Activated naive CD8-positive, alpha-beta T cell treated with anti-CD3 and anti-CD28 coated beads, Interleukin-2, amount 50 U/mL, for 24 hours (primary cell): Measurements from ENCODE around the gene FLNB.

ENCODE experiments used
- ATAC-seq: fragments of 150-1000 bp; cut with Tn5 transposase; one replicate; pipeline ENCODE4 v1.10.0; 2021
- DNase-seq: peaks from one replicate; pipeline ENCODE4 v3.0.0; 2021
- H3K27ac Mint-ChIP-seq: one replicate; pipeline ENCODE4 v1.8.0; 2021; ENCODE audit warnings: mild to moderate bottlenecking, mixed read lengths
- H3K27me3 Mint-ChIP-seq: one replicate; pipeline ENCODE4 v1.8.0; 2021; ENCODE audit warnings: mixed read lengths
- H3K36me3 Mint-ChIP-seq: one replicate; pipeline ENCODE4 v1.8.0; 2021; ENCODE audit warnings: low read depth, mixed read lengths
- H3K4me1 Mint-ChIP-seq: one replicate; pipeline ENCODE4 v1.8.0; 2021; ENCODE audit warnings: mixed read lengths
- H3K4me3 Mint-ChIP-seq: one replicate; pipeline ENCODE4 v1.8.0; 2021; ENCODE audit warnings: mild to moderate bottlenecking, moderate library complexity, mixed read lengths
- H3K9me3 Mint-ChIP-seq: one replicate; pipeline ENCODE4 v1.8.0; 2021; ENCODE audit warnings: mixed read lengths

Gene FLNB

DNA sequence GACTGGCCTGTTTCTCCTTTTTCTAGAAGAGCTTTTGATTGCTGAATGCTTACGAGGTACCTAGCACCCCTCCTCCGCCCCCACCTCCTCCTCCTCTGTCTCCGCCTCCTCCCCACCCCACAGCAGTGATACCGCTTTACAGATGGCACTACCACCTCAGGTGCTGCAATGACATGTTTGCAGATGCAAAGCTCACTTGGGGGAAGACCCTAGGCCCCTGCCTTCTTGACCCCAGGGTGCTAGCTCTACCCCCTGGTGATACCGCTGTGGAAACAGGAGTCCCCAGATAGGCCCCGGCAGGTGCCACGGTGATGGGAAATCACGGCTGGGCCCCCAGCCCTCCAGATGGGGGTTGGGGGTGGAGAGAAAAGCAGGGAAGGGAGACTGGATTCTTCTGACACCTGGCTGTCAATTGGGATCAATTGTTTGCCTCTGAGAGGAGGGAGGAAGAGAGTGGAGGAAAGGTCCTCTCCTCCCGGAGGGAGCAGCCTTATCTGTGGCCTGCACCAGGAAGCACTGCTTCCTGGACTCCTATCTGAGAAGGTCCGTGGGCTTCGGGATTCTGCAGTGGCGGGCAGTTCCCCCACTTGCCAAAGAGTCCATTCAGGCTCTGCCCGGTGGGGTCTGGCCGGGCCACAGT, 164.9 kb downstream of the FLNB start:
- H3K4me1 Mint-ChIP-seq = peaks cover 21% of the 10 kb centered on the region
- H3K9me3 Mint-ChIP-seq = no peaks in the 10 kb centered on the region
- H3K4me3 Mint-ChIP-seq = no peak overlapping the region
- DNase-seq (no peak), ATAC-seq (no peak)
- H3K27me3 Mint-ChIP-seq = peaks cover 7% of the 10 kb centered on the region
- no peak overlapping the region for H3K27ac Mint-ChIP-seq
- H3K36me3 Mint-ChIP-seq = no peaks in the 10 kb centered on the region

DNA sequence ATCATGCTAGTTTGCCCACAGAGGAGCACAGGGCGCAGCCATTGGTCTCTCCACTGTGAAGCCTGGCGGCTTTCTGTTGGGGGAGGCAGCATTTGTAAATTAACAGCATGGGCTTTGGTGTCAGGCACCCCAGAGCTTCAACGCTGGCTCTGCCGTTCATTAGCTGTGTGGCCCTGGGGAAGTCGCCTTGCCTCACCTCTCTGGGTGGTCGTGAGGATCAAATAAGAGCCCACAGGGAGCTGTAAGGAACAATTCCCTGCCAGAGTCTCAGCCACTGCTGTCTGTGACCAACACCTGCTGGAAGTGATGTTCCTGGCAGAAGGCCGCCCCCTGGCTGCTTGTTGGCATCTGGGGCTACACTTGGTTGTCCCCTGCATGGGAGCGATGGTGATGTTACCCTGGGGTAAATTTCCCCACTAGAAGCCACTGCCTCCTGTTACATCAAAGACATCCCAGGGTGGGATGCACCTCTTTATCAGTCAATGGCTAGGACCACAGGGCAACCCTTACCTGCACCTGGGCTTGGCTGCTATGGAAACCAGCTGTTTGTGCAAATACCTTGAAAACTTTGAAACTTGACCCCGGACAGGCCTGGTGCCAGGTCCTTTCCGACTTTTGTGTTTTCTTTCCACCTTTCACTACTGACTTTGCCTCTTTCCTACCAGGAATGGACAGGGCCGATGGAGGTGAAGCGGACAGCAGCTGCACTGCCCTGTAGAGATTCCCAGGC, 165.6 kb downstream of the FLNB start:
- peak; percentile 55 for DNase-seq
- H3K27ac Mint-ChIP-seq = no peak overlapping the region
- ATAC-seq = peak; percentile 29

DNA sequence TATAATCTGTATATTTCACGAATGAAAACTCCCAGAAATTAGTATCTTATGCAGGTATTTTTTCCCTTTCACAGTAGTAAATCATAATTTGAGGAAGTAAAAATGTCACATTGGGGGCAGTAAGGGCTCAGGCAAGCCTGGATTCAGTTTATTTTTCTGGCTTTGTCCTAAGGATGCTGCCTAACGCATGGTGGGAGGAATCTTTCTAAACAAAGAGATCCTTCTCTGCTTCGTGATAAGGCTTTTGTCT, 166.9 kb downstream of the FLNB start:
- Mint-ChIP-seq H3K4me1 (peaks cover 27% of the 10 kb centered on the region), H3K27me3 (peaks cover 11% of the 10 kb centered on the region), H3K4me3 (no peak overlapping the region), H3K9me3 (no peaks in the 10 kb centered on the region), H3K36me3 (no peaks in the 10 kb centered on the region), H3K27ac (no peak overlapping the region)
- ATAC-seq = no peak
- no peak for DNase-seq

More for the DNA sequence above, 165.6 kb downstream of the FLNB start:
- Mint-ChIP-seq H3K4me3 (no peak overlapping the region), H3K9me3 (no peaks in the 10 kb centered on the region), H3K4me1 (peaks cover 26% of the 10 kb centered on the region), H3K36me3 (no peaks in the 10 kb centered on the region), H3K27me3 (peaks cover 11% of the 10 kb centered on the region)

DNA sequence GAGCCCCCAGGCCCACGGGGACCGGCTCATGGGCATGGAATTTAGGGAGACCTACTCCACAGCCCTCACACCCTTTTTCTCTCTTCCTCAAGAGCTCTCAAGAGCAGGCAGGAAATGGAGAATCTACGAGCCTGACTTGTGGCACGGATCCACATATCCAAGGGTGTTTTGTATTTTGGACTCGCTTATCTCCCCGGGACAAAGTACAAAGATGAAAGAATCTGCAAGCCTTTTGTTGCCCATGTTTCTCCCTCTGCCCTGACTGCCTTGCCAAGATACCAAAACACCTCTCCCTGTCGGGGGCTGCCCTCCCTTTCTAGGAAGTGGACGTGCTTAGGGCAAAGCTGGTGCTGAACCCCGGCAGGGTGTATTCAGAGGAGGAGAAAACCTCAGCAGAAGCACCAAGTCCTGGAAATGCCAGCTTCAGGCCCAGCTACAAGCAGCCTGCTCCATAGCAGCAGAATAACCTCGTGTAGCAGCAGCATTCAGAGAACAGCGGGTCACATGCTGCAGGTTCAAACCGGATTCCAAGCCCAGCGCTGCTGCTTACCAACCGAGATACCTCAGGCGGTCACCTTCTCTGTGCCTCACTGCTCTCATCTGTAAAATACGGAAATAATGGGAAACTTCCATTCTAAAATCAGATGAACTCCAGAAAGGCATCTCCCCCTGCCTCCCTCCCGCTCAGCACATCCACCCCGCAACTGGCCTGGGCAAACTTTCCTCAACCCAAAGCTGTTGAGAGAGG, 167.4 kb downstream of the FLNB start:
- Mint-ChIP-seq H3K27ac (no peak overlapping the region), H3K27me3 (peaks cover 11% of the 10 kb centered on the region), H3K4me3 (no peak overlapping the region), H3K4me1 (peaks cover 27% of the 10 kb centered on the region), H3K9me3 (no peaks in the 10 kb centered on the region), H3K36me3 (no peaks in the 10 kb centered on the region)
- DNase-seq (no peak), ATAC-seq (no peak)

DNA sequence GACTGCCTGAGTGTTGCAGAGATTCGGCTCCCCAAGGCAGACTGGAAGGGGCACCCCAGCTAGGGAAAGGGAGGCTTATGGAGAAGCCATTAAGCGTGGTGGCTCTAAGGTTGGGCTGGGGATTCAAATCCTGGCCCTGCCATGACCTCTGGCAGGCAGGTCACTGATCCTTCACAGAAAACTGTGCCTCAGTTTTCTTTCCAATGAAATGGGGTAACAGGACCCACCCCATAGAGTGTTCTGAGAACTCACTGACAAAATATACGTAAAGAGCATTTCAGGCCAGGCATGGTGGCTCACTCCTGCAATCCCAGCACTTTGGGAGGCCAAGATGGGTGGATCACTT, 167.9 kb downstream of the FLNB start:
- no peaks in the 10 kb centered on the region for H3K36me3 Mint-ChIP-seq
- H3K9me3 Mint-ChIP-seq = no peaks in the 10 kb centered on the region
- H3K4me3 Mint-ChIP-seq = no peak overlapping the region
- peaks cover 27% of the 10 kb centered on the region for H3K4me1 Mint-ChIP-seq
- H3K27me3 Mint-ChIP-seq = peaks cover 11% of the 10 kb centered on the region
- no peak overlapping the region for H3K27ac Mint-ChIP-seq
- no peak for ATAC-seq
- no peak for DNase-seq

DNA sequence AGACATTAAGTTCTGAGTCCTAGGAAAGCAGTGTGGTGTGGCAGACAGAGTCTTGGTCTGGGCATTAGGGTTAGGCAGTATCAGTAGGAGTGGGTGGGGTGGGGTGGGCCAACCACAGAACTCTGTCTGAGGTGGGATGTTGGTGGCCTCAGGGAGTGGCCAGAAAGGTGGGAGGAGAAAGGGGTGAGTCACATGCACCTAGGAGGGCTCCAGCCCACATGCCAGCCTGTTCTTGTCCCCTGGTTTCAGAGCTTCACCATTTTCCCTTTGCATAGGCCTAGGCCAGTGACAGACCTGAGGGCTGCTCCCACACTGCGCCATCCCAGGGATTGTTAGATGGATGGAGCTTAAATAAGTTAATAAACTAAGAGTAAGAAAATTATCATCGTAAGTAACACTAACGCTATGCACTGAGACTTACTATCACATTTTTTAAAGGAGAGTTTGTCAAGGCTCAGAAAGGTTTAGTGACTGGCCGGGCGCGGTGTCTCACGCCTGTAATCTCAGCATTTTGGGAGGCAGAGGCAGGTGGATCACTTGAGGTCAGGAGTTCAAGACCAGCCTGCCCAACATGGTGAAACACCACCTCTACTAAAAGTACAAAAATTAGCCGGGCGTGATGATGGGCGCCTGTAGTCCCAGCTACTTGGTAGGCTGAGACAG, 168.7 kb downstream of the FLNB start:
- H3K4me3 Mint-ChIP-seq = no peak overlapping the region
- no peaks in the 10 kb centered on the region for H3K9me3 Mint-ChIP-seq
- H3K27me3 Mint-ChIP-seq = peaks cover 14% of the 10 kb centered on the region
- ATAC-seq = peak; percentile 20
- peaks cover 27% of the 10 kb centered on the region for H3K4me1 Mint-ChIP-seq
- no peaks in the 10 kb centered on the region for H3K36me3 Mint-ChIP-seq
- no peak overlapping the region for H3K27ac Mint-ChIP-seq
- DNase-seq = no peak

DNA sequence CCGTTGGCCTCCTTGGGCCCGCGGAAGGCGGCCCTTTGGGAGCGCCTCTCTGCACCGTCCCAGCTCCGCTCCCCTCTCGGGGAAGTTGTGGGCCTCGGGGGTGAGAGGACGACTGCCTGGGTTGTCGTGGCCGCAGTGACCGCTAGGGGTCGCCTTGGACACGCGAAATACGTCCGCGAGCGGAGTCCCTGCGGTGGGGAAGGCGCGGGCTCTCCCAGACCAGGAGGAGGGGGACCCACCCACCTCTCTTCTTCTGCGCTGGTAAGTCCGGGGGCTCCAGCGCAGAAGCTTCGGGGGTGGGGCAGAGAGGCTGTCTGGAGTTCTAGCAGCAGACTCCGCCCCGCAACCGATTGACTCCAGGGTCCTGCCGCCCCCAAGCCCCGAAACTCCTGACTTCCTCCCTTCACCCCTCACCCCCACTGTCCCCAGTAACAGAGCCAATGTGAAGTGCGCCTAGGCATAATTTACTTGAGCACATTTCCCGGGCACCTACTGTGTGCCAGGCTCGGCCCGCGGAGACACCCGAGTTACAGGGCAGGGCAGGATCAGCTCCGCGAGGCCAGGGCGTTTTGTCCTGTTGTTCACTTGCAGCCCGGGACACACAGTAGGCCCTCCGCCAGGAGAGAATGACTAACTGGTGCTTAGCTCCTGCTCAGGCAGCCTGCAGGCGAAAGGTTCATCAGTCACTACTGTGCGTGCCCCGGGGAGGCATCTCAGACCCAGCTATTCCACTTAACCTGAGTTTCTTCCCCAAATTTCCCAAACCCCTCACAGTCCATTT, 169.7 kb downstream of the FLNB start:
- DNase-seq (peak; percentile 95), ATAC-seq (peak; percentile 87)
- Mint-ChIP-seq H3K4me1 (peaks cover 27% of the 10 kb centered on the region), H3K36me3 (no peaks in the 10 kb centered on the region), H3K4me3 (peak overlapping the region; percentile 38), H3K27ac (no peak overlapping the region), H3K9me3 (no peaks in the 10 kb centered on the region), H3K27me3 (peaks cover 14% of the 10 kb centered on the region)

DNA sequence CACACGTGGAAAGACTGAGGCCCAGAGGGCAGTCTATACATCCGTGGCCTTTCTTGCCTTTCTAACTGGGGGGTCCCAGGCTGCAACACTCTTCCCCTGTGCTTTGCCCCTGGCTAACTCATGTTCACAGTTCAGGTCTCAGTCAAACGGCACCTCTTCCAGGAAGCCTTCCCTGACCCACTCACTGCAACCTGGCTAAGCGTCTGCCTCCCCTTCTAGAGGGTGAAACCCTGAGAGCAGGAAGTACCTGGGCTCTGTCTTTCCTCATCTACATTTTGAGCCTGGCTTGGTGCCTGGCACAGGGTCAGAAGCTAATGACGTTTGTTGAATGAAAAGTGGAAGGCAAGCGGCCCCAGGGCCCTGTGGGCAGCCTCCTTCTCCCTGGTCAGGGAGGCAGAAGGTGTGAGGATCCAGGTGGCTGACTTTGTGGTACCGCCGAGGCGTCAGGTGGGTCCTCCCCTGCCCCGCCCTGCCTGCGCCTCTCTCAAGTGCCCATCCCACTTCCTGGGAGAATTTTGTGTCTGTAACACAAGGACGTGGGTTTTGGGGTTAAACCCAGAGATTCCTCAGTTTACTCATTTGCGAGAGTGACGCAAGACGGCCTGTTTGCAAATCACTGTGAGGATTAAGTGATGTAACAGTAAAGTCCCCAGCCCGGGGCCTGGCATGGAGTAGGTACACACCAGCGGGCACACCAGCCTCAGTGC, 170.5 kb downstream of the FLNB start:
- peaks cover 27% of the 10 kb centered on the region for H3K4me1 Mint-ChIP-seq
- DNase-seq = no peak
- no peak for ATAC-seq
- no peak overlapping the region for H3K27ac Mint-ChIP-seq
- peak overlapping the region; percentile 38 for H3K4me3 Mint-ChIP-seq
- H3K9me3 Mint-ChIP-seq = no peaks in the 10 kb centered on the region
- no peaks in the 10 kb centered on the region for H3K36me3 Mint-ChIP-seq
- H3K27me3 Mint-ChIP-seq = peaks cover 14% of the 10 kb centered on the region

DNA sequence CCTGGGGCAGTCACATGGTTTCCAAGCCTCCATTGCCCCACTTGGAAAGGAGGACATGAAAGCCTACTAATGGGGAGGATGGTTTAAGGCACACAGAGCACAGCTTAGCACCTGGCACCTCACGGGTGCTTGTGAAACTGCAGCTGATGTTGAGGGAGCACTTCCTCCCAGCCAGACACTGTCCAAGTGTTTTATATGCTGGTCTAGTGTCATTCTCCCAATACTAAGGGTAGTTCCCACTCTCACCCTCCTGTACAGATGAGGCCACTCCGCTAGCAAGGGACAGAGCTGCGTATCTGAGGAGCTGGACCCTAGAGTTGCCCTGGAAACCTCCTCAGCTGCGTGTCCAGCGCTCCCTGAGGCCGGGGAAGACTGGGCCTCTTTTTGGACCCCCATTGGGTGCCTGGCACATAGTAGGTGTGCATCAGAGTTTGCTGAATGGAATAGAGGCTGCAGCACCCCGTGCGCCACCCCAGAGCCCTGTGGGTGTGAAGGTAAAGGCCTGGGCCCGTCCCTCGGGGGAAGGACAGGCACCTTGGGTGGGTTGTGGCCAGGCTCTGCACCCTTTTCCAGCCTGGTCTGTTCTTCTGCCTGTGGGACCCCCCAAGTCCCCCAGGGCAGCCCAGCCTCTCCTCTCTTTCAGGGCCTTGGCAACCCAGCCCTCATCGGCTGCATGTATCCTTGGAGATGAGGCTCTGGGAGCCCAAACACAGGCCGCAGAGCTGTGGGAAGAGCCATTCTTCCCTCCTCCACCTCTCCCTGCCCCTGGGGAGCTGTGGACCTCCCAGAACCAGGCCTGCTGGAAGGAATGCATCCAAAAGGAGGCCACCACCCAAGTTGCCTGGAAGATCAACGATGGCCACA, 171.2 kb downstream of the FLNB start:
- Mint-ChIP-seq H3K27ac (no peak overlapping the region), H3K27me3 (peaks cover 14% of the 10 kb centered on the region), H3K36me3 (no peaks in the 10 kb centered on the region), H3K4me1 (peaks cover 27% of the 10 kb centered on the region), H3K4me3 (no peak overlapping the region), H3K9me3 (no peaks in the 10 kb centered on the region)
- ATAC-seq = no peak
- DNase-seq = no peak

DNA sequence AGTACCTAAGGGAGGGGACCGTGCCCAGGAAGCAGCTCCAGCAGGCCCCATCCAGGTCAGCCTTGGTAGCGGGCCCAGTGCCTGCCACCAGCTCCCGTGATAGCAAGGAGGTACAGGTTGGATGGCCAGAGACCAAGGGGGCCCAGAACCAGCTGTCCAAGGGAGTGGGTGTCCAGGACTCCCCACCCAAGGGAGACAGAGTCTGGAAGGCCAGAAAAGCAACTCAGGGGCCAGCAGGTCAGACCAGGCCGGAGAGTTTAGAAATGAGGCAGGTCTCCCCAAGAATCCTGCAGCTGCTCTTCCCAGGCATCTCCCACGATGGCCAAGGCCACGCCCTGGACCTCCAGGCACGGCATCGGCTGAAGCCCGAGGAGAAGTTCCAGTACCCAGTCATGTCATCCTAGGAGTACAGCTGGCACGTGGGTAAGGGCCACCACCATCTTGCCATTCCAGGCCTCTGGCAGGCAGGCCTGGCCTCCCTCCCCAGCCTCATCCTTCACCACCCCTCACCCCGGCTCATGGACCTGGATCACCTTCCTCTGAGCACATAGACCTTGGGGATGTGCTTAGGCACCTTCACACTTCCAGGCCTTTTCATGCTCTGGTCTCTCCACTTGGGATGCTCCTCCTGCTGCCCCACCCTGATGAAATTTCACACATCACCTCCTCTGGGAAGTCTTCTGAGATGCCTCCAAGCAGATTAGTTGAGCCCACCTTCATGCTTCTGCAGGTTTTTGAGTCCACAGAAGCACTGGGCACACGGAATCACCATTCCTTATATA, 172.1 kb downstream of the FLNB start:
- Mint-ChIP-seq H3K27ac (no peak overlapping the region), H3K4me1 (peaks cover 27% of the 10 kb centered on the region), H3K9me3 (no peaks in the 10 kb centered on the region), H3K27me3 (peaks cover 14% of the 10 kb centered on the region), H3K4me3 (no peak overlapping the region), H3K36me3 (no peaks in the 10 kb centered on the region)
- DNase-seq = no peak
- no peak for ATAC-seq

DNA sequence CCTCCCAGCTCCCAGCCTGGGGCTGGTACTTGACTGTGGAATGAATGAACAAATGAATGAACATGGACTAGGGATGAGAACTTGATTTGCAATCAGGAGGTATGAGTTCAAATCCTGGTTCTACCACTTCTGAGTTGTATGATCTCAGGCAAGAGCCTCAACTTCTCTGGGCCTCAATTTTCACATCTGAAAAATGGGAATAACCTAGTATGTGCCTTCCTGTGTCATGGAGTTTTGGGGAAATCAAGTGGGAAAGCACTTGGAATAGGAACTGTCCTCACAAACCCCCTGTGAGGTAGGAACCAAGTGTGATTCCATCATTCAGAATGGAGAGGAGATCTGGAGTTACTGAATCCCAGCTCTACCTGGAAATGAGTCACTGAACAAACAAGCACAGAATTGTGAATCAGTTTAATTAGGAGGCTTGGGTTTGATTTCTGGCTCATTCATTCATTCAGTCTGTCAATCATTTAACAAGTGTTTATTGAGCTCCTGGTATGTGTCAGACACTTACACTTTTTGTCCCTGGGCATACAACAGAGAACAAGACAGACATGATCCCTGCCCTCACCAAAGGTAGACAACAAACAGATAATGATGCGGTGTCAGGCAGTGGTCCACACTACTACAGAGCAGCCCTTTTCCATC, 172.8 kb downstream of the FLNB start:
- H3K9me3 Mint-ChIP-seq = no peaks in the 10 kb centered on the region
- no peak overlapping the region for H3K4me3 Mint-ChIP-seq
- H3K27me3 Mint-ChIP-seq = peaks cover 13% of the 10 kb centered on the region
- ATAC-seq (no peak), DNase-seq (no peak)
- peaks cover 27% of the 10 kb centered on the region for H3K4me1 Mint-ChIP-seq
- no peak overlapping the region for H3K27ac Mint-ChIP-seq
- H3K36me3 Mint-ChIP-seq = no peaks in the 10 kb centered on the region

DNA sequence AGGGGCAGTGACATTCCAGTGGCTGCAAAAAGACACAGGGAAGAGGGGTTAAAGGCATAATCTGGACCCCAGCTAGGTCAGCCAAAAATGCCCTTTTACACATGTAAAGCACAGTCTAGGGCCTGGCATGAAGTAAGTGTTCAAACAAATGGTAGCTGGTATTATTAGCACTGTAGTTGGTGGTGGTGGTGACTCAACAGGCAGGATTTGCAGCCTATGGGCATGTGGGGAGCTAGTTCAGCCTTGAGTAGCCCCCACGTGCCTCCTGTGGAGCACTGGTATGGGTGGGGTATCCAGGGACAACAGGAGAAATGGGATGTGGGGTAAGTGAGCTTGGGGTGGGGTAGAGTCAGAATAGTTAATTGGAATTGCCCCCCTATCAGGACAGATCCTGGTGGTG, 175.0 kb downstream of the FLNB start:
- peaks cover 11% of the 10 kb centered on the region for H3K4me1 Mint-ChIP-seq
- no peak for DNase-seq

More for the DNA sequence above, 175.0 kb downstream of the FLNB start:
- H3K36me3 Mint-ChIP-seq = no peaks in the 10 kb centered on the region
- no peaks in the 10 kb centered on the region for H3K9me3 Mint-ChIP-seq
- ATAC-seq = no peak
- H3K27me3 Mint-ChIP-seq = peaks cover 6% of the 10 kb centered on the region
- no peak overlapping the region for H3K4me3 Mint-ChIP-seq
- H3K27ac Mint-ChIP-seq = no peak overlapping the region
